Metanephros (tissue), 2 donors: ENCODE results near the gene LTBP1. TPM values are rescaled to one million over a fixed set of nuclear protein-coding genes. Genes with fewer than 3 reads are reported as not detected.

ENCODE experiments used
- small RNA-seq: library from RNA; depleted of rRNA; stranded (forward); fragments of <200 nt; gene quantifications from one replicate; pipeline ENCODE3, GENCODE V24; 2014; ENCODE audit warnings: low replicate concordance
- total RNA-seq: library from RNA; depleted of rRNA; stranded (reverse); fragments of >200 nt; gene quantifications from one replicate; pipeline ENCODE4 v1.2.3, GENCODE V29; 2014

The LTBP1 gene, protein sequence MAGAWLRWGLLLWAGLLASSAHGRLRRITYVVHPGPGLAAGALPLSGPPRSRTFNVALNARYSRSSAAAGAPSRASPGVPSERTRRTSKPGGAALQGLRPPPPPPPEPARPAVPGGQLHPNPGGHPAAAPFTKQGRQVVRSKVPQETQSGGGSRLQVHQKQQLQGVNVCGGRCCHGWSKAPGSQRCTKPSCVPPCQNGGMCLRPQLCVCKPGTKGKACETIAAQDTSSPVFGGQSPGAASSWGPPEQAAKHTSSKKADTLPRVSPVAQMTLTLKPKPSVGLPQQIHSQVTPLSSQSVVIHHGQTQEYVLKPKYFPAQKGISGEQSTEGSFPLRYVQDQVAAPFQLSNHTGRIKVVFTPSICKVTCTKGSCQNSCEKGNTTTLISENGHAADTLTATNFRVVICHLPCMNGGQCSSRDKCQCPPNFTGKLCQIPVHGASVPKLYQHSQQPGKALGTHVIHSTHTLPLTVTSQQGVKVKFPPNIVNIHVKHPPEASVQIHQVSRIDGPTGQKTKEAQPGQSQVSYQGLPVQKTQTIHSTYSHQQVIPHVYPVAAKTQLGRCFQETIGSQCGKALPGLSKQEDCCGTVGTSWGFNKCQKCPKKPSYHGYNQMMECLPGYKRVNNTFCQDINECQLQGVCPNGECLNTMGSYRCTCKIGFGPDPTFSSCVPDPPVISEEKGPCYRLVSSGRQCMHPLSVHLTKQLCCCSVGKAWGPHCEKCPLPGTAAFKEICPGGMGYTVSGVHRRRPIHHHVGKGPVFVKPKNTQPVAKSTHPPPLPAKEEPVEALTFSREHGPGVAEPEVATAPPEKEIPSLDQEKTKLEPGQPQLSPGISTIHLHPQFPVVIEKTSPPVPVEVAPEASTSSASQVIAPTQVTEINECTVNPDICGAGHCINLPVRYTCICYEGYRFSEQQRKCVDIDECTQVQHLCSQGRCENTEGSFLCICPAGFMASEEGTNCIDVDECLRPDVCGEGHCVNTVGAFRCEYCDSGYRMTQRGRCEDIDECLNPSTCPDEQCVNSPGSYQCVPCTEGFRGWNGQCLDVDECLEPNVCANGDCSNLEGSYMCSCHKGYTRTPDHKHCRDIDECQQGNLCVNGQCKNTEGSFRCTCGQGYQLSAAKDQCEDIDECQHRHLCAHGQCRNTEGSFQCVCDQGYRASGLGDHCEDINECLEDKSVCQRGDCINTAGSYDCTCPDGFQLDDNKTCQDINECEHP (N-terminal part only)
- total RNA-seq = 75.9 TPM

GRCh38 chr2:32946314-32947075 lies at the start of gene LTBP1:
Gene LTBP1, plus strand, starts transcription at chr2:32946953. Its CDS starts 372 bp downstream, at chr2:32947325.

Small RNA genes lying within 50 kb of the gene (small RNA-seq; reads per million reads assigned to genes)
- gene RF00019 = not detected
- not detected for gene RNA5SP91
- not detected for gene RNA5SP92
